GM19035 (cell line): ENCODE results near the gene STOM.
"Not testable (repeated sequence)": the region's sequence is repeated elsewhere in the genome, so short reads cannot be mapped to it uniquely, and the experiment has no call there.

Experiments
- ATAC-seq: cut with Tn5 transposase; IDR thresholded peaks from one replicate; pipeline ENCODE4 v1.9.1; 2021; ENCODE audit not compliant: unreplicated experiment

STOM gene

GRCh38 chr9:121303456-121304451, 66.3 kb downstream of the STOM start:
- ATAC-seq, result no peak

GRCh38 chr9:121302786-121303185, 67.3 kb downstream of the STOM start:
- no peak for ATAC-seq

- ATAC-seq, result no peak
Observed at GRCh38 chr9:121302341-121302740, 67.7 kb downstream of the STOM start.

- ATAC-seq, result no peak
Observed at GRCh38 chr9:121301881-121302286, 68.2 kb downstream of the STOM start.

GRCh38 chr9:121300283-121301119, 69.5 kb downstream of the STOM start:
- no peak for ATAC-seq

GRCh38 chr9:121299467-121300282, 70.4 kb downstream of the STOM start:
- ATAC-seq, result peak; percentile 54

- ATAC-seq, result peak; percentile 6
Observed at GRCh38 chr9:121298689-121299466, 71.2 kb downstream of the STOM start.

GRCh38 chr9:121298016-121298538, 72.0 kb downstream of the STOM start:
- no peak for ATAC-seq

- no peak for ATAC-seq
Observed at GRCh38 chr9:121297389-121297788, 72.7 kb downstream of the STOM start.

GRCh38 chr9:121296213-121297127, 73.6 kb downstream of the STOM start:
- ATAC-seq, result no peak

GRCh38 chr9:121295662-121296191, 74.3 kb downstream of the STOM start:
- no peak for ATAC-seq

GRCh38 chr9:121294866-121295661, 75.0 kb downstream of the STOM start:
- ATAC-seq, result no peak

- ATAC-seq, result no peak
Observed at GRCh38 chr9:121294151-121294743, 75.8 kb downstream of the STOM start.

- ATAC-seq, result no peak
Observed at GRCh38 chr9:121292801-121293241, 77.2 kb downstream of the STOM start.

GRCh38 chr9:121292051-121292450, 78.0 kb downstream of the STOM start:
- ATAC-seq, result no peak

- not testable (repeated sequence) for ATAC-seq
Observed at GRCh38 chr9:121291536-121291935, 78.5 kb downstream of the STOM start.

GRCh38 chr9:121289772-121290370, 80.2 kb downstream of the STOM start:
- no peak for ATAC-seq
